HL-60 (cell line): Measurements from ENCODE around the gene ATG5.

Source experiments
- CTCF ChIP-seq: IDR thresholded peaks from one replicate; pipeline ENCODE4 v1.5.1; 2011; ENCODE audit warnings: low read length, control low read depth, inconsistent platforms; ENCODE audit not compliant: insufficient read depth
- GABPA ChIP-seq: IDR thresholded peaks from 2 replicates; pipeline ENCODE4 v1.6.1; 2012; ENCODE audit warnings: low read depth
- POLR2AphosphoS5 ChIP-seq: IDR thresholded peaks from 2 replicates; pipeline ENCODE4 v1.6.1; 2012; ENCODE audit warnings: low read depth
- REST ChIP-seq: IDR thresholded peaks from 2 replicates; pipeline ENCODE4 v1.6.1; 2012; ENCODE audit warnings: low read depth; ENCODE audit not compliant: insufficient replicate concordance
- SPI1 ChIP-seq: IDR thresholded peaks from 2 replicates; pipeline ENCODE4 v1.6.1; 2012; ENCODE audit warnings: low read depth, mild to moderate bottlenecking, borderline replicate concordance

GRCh38 chr6:106300944-106301343 is 24.6 kb downstream of the ATG5 start:
- TF ChIP-seq POLR2AphosphoS5 = no peak
- TF ChIP-seq CTCF = no peak
- TF ChIP-seq REST = no peak
- no peak for TF ChIP-seq GABPA
- TF ChIP-seq SPI1 = no peak
